Neuronal stem cell (in vitro differentiated cells): Measurements from ENCODE around the gene CYP2U1.
"Not testable (repeated sequence)": the region's sequence is repeated elsewhere in the genome, so short reads cannot be mapped to it uniquely, and the experiment has no call there.

Experiments used
- DNase-seq: peaks from one replicate; pipeline ENCODE4 v3.0.0-alpha.2; 2013; ENCODE audit warnings: low spot score
- H2AFZ ChIP-seq: one replicate; pipeline ENCODE4 v1.6.1; 2013; ENCODE audit warnings: mild to moderate bottlenecking, low read length, inconsistent platforms
- H2AK5ac ChIP-seq: 2 replicates; pipeline ENCODE4 v1.6.1; 2013; ENCODE audit warnings: low read depth, mild to moderate bottlenecking, inconsistent platforms, low read length, moderate library complexity, mixed read lengths
- H2BK120ac ChIP-seq: 2 replicates; pipeline ENCODE4 v1.6.1; 2013; ENCODE audit warnings: low read depth, mild to moderate bottlenecking, inconsistent platforms, low read length, moderate library complexity, mixed read lengths
- H2BK12ac ChIP-seq: one replicate; pipeline ENCODE4 v1.6.1; 2013; ENCODE audit warnings: low read length, inconsistent platforms
- H2BK15ac ChIP-seq: 2 replicates; pipeline ENCODE4 v1.6.1; 2013; ENCODE audit warnings: mild to moderate bottlenecking, low read length, inconsistent platforms, mixed read lengths
- H2BK5ac ChIP-seq: one replicate; pipeline ENCODE4 v1.6.1; 2013; ENCODE audit warnings: inconsistent platforms, mild to moderate bottlenecking, low read length, moderate library complexity
- H3K14ac ChIP-seq: one replicate; pipeline ENCODE4 v1.6.1; 2013; ENCODE audit warnings: low read length, inconsistent platforms
- H3K18ac ChIP-seq: 2 replicates; pipeline ENCODE4 v1.6.1; 2013; ENCODE audit warnings: low read length, inconsistent platforms
- H3K23ac ChIP-seq: 2 replicates; pipeline ENCODE4 v1.6.1; 2013; ENCODE audit warnings: low read depth, mild to moderate bottlenecking, mixed read lengths, low read length, inconsistent platforms; ENCODE audit not compliant: poor library complexity
- H3K27ac ChIP-seq: replicated peaks from 3 replicates; pipeline ENCODE4 v1.5.1; 2013; ENCODE audit warnings: low read length, inconsistent platforms
- H3K27me3 ChIP-seq, 3 experiments: 2 replicates each; pipeline ENCODE4 v1.6.1; 2013; ENCODE audit warnings: low read length in 3 of 3, mild to moderate bottlenecking in 2 of 3, inconsistent platforms in 1 of 3, low read depth in 1 of 3, mixed read lengths in 1 of 3, moderate library complexity in 1 of 3; ENCODE audit not compliant: control insufficient read depth in 3 of 3, insufficient read depth in 3 of 3
- H3K36me3 ChIP-seq, 2 donors: replicated peaks in 1 of 2; 2 replicates each; pipeline ENCODE4 v1.6.1; 2013; ENCODE audit warnings: low read length in 2 of 2; ENCODE audit not compliant: control insufficient read depth in 2 of 2, insufficient read depth in 2 of 2
- H3K4ac ChIP-seq: 2 replicates; pipeline ENCODE4 v1.6.1; 2013; ENCODE audit warnings: inconsistent platforms, mild to moderate bottlenecking, low read length, moderate library complexity
- H3K4me1 ChIP-seq, 2 donors: 1 replicate in 1 of 2; 2 replicates in 1 of 2; pipeline ENCODE4 v1.6.1; 2013; ENCODE audit warnings: low read length in 2 of 2, low read depth in 1 of 2; ENCODE audit not compliant: control insufficient read depth in 2 of 2, insufficient read depth in 1 of 2
- H3K4me2 ChIP-seq: one replicate; pipeline ENCODE4 v1.6.1; 2013; ENCODE audit warnings: mild to moderate bottlenecking, low read length, inconsistent platforms; ENCODE audit not compliant: insufficient read depth, poor library complexity, severe bottlenecking
- H3K4me3 ChIP-seq, 2 donors: 2 replicates each; pipeline ENCODE4 v1.5.1; 2013; ENCODE audit warnings: low read length in 2 of 2, mild to moderate bottlenecking in 2 of 2, inconsistent platforms in 1 of 2, moderate library complexity in 1 of 2
- H3K79me1 ChIP-seq: one replicate; pipeline ENCODE4 v1.6.1; 2013; ENCODE audit warnings: low read depth, mild to moderate bottlenecking, inconsistent platforms, low read length, moderate library complexity
- H3K9ac ChIP-seq: one replicate; pipeline ENCODE4 v1.6.1; 2013; ENCODE audit warnings: mild to moderate bottlenecking, low read depth, low read length, inconsistent platforms; ENCODE audit not compliant: poor library complexity
- H3K9me3 ChIP-seq, 2 donors: replicated peaks in 1 of 2; 2 replicates each; pipeline versions ENCODE3 to v1.6.1; 2013; ENCODE audit warnings: low read length in 2 of 2, mild to moderate bottlenecking in 2 of 2, inconsistent platforms in 1 of 2, low read depth in 1 of 2, mixed read lengths in 1 of 2, moderate library complexity in 1 of 2; ENCODE audit not compliant: control insufficient read depth in 2 of 2, insufficient read depth in 1 of 2
- H4K8ac ChIP-seq: one replicate; pipeline ENCODE4 v1.6.1; 2013; ENCODE audit warnings: low read depth, mild to moderate bottlenecking, inconsistent platforms, low read length, moderate library complexity
- H4K91ac ChIP-seq: one replicate; pipeline ENCODE4 v1.6.1; 2013; ENCODE audit warnings: low read length, low read depth, mild to moderate bottlenecking, inconsistent platforms; ENCODE audit not compliant: poor library complexity
- WGBS, 2 donors: extraction: QIAGEN DNeasy Blood & Tissue Kit; methylation state at CpG; one replicate each; pipeline ENCODE4 v1.1.7; 2013; ENCODE audit warnings: missing lambda C conversion rate in 2 of 2, mixed read lengths in 1 of 2; ENCODE audit not compliant: insufficient read length in 2 of 2, insufficient replicate concordance in 1 of 2; ENCODE audit errors: extremely low coverage in 2 of 2; 5-methylcytosine and 5-hydroxymethylcytosine counted together

Gene CYP2U1

DNA sequence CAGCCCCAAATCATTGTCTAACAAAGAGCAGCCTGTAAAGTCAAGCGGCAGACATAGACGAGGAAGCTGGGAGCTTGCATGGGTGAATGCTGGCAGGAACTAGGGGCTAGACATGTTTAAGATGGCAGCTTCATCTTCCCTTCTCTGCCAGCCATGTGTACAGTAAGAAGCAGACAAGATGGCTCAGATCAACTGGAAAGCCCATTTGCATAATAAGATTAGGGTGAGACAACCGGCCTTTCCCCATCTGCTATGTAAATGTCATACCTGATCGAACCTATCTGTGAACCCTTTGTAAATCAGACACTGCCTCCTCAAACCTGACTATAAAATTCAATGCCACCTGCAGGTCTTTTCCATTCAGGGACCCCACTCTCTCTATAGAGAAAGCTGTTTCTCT lies 35.6 kb downstream of the CYP2U1 start:
- Histone ChIP-seq H3K79me1 (no peaks in the 10 kb centered on the region), H3K27me3 (no peaks in the 10 kb centered on the region), H3K4me2 (no peak overlapping the region), H3K4ac (no peak overlapping the region), H2BK120ac (no peak overlapping the region), H3K9ac (no peak overlapping the region), H3K36me3 (no peaks in the 10 kb centered on the region), H4K91ac (no peak overlapping the region), H3K27ac (no peak overlapping the region), H3K4me1 (no peaks in the 10 kb centered on the region), H2AFZ (peak overlapping the region; percentile 69), H3K9me3 (no peaks in the 10 kb centered on the region), H3K18ac (no peak overlapping the region), H3K23ac (no peak overlapping the region), H2BK15ac (no peak overlapping the region), H2AK5ac (no peak overlapping the region), H3K4me3 (no peak overlapping the region), H2BK12ac (no peak overlapping the region), H4K8ac (no peak overlapping the region), H3K14ac (no peak overlapping the region), H2BK5ac (no peak overlapping the region)
- DNase-seq = no peak
- whole genome bisulfite sequencing, 2 donors = no CpG with 5 or more reads among the region's 4 CpGs

DNA sequence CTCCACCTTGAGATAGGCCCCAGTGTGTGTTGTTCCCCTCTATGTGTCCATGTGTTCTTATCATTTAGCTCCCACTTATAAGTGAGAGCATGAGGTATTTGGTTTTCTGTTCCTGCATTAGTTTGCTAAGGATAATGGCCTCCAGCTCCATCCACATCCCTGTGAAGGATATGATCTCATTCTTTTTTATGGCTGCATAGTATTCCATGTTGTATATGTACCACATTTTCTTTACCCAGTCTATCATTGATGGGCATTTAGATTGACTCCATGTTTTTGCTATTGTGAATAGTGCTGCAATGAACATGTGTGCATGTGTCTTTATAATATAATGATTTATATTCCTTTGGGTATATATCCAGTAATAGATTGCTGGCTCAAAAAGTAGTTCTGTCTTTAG lies 36.2 kb downstream of the CYP2U1 start:
- H4K8ac ChIP-seq, H4K91ac ChIP-seq, H3K14ac ChIP-seq, H3K23ac ChIP-seq, H2BK5ac ChIP-seq, H3K36me3 ChIP-seq, H3K4me2 ChIP-seq, H2AK5ac ChIP-seq, DNase-seq, H3K27ac ChIP-seq, H3K4me3 ChIP-seq, H3K79me1 ChIP-seq, H2AFZ ChIP-seq, H3K27me3 ChIP-seq, H3K18ac ChIP-seq, H2BK120ac ChIP-seq, H3K4ac ChIP-seq, H2BK12ac ChIP-seq, H2BK15ac ChIP-seq, H3K9ac ChIP-seq, H3K4me1 ChIP-seq, H3K9me3 ChIP-seq: not testable (repeated sequence)

DNA sequence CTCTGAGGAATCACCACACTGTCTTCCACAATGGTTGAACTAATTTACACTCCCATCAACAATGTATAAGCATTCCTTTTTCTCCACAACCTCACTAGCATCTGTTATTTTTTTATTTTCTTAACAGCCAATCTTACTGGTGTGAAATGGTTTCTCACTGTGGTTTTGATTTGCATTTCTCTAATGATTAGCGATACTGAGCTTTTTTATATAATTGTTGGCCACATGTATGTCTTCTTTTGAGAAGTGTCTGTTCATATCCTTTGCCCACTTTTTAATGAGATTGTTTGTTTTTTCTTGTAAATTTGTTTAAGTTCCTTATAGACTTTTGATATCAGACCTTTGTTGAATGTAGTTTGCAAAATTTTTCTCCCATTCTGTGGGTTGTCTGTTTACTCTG lies 36.6 kb downstream of the CYP2U1 start:
- H3K36me3 ChIP-seq, H3K4me2 ChIP-seq, H3K27me3 ChIP-seq, H3K79me1 ChIP-seq, H3K14ac ChIP-seq, H2BK15ac ChIP-seq, H2BK120ac ChIP-seq, H2AK5ac ChIP-seq, H2BK12ac ChIP-seq, H3K18ac ChIP-seq, H3K4ac ChIP-seq, DNase-seq, H3K9me3 ChIP-seq, H3K4me3 ChIP-seq, H3K9ac ChIP-seq, H3K23ac ChIP-seq, H4K8ac ChIP-seq, H3K27ac ChIP-seq, H3K4me1 ChIP-seq, H4K91ac ChIP-seq, H2AFZ ChIP-seq, H2BK5ac ChIP-seq: not testable (repeated sequence)
- WGBS, 2 donors = no CpG with 5 or more reads among the region's 1 CpG

GRCh38 chr4:107970063-107970798 lies 38.9 kb downstream of the CYP2U1 start:
- Histone ChIP-seq H4K91ac (no peak overlapping the region), H4K8ac (no peak overlapping the region), H3K4me1 (no peaks in the 10 kb centered on the region), H3K36me3 (no peaks in the 10 kb centered on the region), H3K4me3 (no peak overlapping the region), H3K23ac (no peak overlapping the region), H2AK5ac (no peak overlapping the region), H3K9me3 (no peaks in the 10 kb centered on the region), H3K27ac (no peak overlapping the region), H2BK12ac (no peak overlapping the region), H3K18ac (no peak overlapping the region), H2BK15ac (no peak overlapping the region), H3K4me2 (no peak overlapping the region), H3K27me3 (no peaks in the 10 kb centered on the region), H3K14ac (no peak overlapping the region), H3K4ac (no peak overlapping the region), H2BK120ac (no peak overlapping the region), H3K79me1 (no peaks in the 10 kb centered on the region), H2BK5ac (no peak overlapping the region), H2AFZ (peak overlapping the region; percentile 14), H3K9ac (no peak overlapping the region)
- DNase-seq = no peak
- no CpG with 5 or more reads among the region's 12 CpGs for WGBS, 2 donors
